ENCODE results near the gene CCL22. TPM values are rescaled to one million over a fixed set of nuclear protein-coding genes. Genes with fewer than 3 reads are reported as not detected.

The CCL22 gene, protein sequence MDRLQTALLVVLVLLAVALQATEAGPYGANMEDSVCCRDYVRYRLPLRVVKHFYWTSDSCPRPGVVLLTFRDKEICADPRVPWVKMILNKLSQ
- total RNA-seq: under 1 TPM in 1 of 2 experiments, not detected in 1; 0.26 TPM
- not detected for polyA plus RNA-seq

DNA sequence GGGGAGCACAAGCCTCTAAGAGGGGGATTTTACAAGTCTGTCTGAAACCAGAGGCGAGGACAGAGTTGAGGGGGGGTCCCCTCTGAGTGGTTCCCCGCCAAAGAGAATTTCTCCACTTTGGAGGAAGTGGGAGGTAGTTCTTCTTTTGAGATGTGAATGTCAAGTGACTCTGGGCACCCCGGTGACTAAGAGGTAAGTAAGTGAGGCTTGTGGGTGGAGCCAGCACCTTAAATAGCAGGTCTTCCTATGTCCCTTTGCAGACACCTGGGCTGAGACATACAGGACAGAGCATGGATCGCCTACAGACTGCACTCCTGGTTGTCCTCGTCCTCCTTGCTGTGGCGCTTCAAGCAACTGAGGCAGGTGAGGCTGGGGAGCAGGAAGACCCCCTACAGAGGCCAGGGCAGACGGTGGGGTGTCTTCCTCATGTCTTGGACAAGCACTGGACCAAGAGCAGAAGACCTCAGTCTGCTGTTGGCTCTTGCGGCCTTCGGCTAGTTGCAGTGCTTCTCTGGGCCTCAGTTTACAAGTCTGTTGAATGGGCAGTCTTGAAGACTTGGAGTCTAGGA, at the start of gene CCL22:
TSS of gene CCL22 (plus strand) at position 257 of the 569 bp plus-strand sequence. CDS start at position 291, 34 bp downstream.
- H3K9me3 Mint-ChIP-seq: no peaks in the 10 kb centered on the region
- no peaks in the 10 kb centered on the region for H3K4me1 ChIP-seq (ENCODE audit: insufficient read depth, low read length)
- no peaks in the 10 kb centered on the region for H3K36me3 ChIP-seq (ENCODE audit: insufficient read depth, low read length)
- H3K36me3 Mint-ChIP-seq: no peaks in the 10 kb centered on the region
- H3K4me3 Mint-ChIP-seq: no peak within 1 kb of the TSS
- no peak for DNase-seq
- POLR2A ChIA-PET (ENCODE audit: partially characterized antibody): no interaction called here
- H3K27me3 Mint-ChIP-seq: peaks cover under 1 to 2% of the 10 kb centered on the region in 2 donors
- H3K27ac ChIP-seq (ENCODE audit: low read depth, low read length): no peak within 1 kb of the TSS
- intact Hi-C loops (cut with micrococcal nuclease): no loop called here
- CTCF ChIA-PET (ENCODE audit: partially characterized antibody): no interaction called here
- no peak within 1 kb of the TSS for H3K4me3 ChIP-seq (ENCODE audit: low read length in 2 of 2)
- peak within 1 kb of the TSS in 3 of 7 donors; percentile 16 to 61 (median 39) for H3K27ac Mint-ChIP-seq
- H3K4me1 Mint-ChIP-seq: no peaks in the 10 kb centered on the region
- H3K9me3 ChIP-seq (ENCODE audit: control insufficient read depth in 1 of 2, low read length in 2 of 2): no peaks in the 10 kb centered on the region
- no peaks in the 10 kb centered on the region for H3K27me3 ChIP-seq (ENCODE audit: insufficient read depth, low read length)

DNA sequence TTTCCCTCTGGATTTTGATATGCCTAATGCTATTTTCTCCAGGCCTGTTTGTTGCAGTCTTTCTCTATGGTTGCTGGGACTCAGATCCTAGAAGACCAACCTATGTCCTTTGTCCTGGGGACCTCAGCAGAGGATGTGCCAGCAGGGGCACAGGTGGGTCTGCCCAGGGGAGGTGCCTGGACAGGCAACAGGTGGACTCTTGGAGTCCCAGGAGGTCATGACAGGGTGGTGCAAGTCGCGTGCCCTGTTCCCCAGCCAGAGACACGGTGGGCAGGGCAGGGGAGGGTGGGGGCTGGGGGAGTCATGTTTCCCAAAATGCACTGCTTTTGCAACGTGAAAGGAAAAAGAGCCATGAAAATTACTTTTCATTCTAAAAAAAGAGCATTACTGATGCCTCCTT, 47.8 kb upstream of the CCL22 start:
- CTCF ChIA-PET (ENCODE audit: partially characterized antibody): no interaction called here
- H3K27ac Mint-ChIP-seq: peak overlapping the region in 1 of 7 donors; percentile 48
- H3K4me3 ChIP-seq (ENCODE audit: low read length in 2 of 2): no peak overlapping the region
- H3K9me3 ChIP-seq (ENCODE audit: control insufficient read depth in 1 of 2, low read length in 2 of 2): no peaks in the 10 kb centered on the region
- H3K4me1 Mint-ChIP-seq: peaks cover 14 to 18% (median 16%) of the 10 kb centered on the region in 4 donors
- no peak overlapping the region for H3K27ac ChIP-seq (ENCODE audit: low read depth, low read length)
- DNase-seq: no peak
- peaks cover 6 to 8% of the 10 kb centered on the region in 2 donors for H3K27me3 Mint-ChIP-seq
- H3K4me1 ChIP-seq (ENCODE audit: insufficient read depth, low read length): peaks cover 10% of the 10 kb centered on the region
- no peaks in the 10 kb centered on the region for H3K9me3 Mint-ChIP-seq
- intact Hi-C loops (cut with micrococcal nuclease): no loop called here
- no peak overlapping the region for H3K4me3 Mint-ChIP-seq
- no peaks in the 10 kb centered on the region for H3K36me3 ChIP-seq (ENCODE audit: insufficient read depth, low read length)
- H3K36me3 Mint-ChIP-seq: no peaks in the 10 kb centered on the region
- H3K27me3 ChIP-seq (ENCODE audit: insufficient read depth, low read length): no peaks in the 10 kb centered on the region
- POLR2A ChIA-PET (ENCODE audit: partially characterized antibody): no interaction called here

DNA sequence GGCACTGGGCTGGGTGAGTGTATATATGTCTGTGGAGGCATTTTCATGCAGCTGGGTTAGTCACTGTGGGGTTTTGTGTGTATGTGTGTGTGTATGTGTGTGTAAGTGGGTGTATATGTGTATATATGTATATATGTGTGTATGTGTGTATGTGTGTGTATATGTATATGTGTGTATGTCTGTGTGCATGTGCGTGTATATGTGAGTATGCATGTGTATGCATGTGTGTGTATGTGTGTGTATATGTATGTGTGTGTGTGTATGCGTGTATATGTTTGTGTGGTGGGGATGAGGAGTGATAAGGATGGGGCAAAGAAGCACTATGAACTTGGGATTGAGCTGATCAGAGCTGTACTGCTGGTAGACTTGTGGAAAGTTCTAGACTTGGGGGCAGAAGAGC, 45.1 kb upstream of the CCL22 start:
- no peaks in the 10 kb centered on the region for H3K27me3 ChIP-seq (ENCODE audit: insufficient read depth, low read length)
- no peaks in the 10 kb centered on the region for H3K36me3 Mint-ChIP-seq
- intact Hi-C loops (cut with micrococcal nuclease): no loop called here
- H3K4me1 ChIP-seq (ENCODE audit: insufficient read depth, low read length): peaks cover 10% of the 10 kb centered on the region
- no peaks in the 10 kb centered on the region for H3K9me3 Mint-ChIP-seq
- no peaks in the 10 kb centered on the region for H3K9me3 ChIP-seq (ENCODE audit: control insufficient read depth in 1 of 2, low read length in 2 of 2)
- peak overlapping the region in 4 of 7 donors; percentile 23 to 68 (median 48) for H3K27ac Mint-ChIP-seq
- no peaks in the 10 kb centered on the region for H3K36me3 ChIP-seq (ENCODE audit: insufficient read depth, low read length)
- H3K4me3 Mint-ChIP-seq: peak overlapping the region in 1 of 8 donors; percentile 34
- H3K27ac ChIP-seq (ENCODE audit: low read depth, low read length): no peak overlapping the region
- CTCF ChIA-PET (ENCODE audit: partially characterized antibody): interaction anchor here (0.6 to 0.9 kb wide), 2 partner anchors 13 to 235 kb away, joined by 3 to 4 read pairs; no protein-coding TSS in a partner anchor
- no peak overlapping the region for H3K4me3 ChIP-seq (ENCODE audit: low read length in 2 of 2)
- POLR2A ChIA-PET (ENCODE audit: partially characterized antibody): no interaction called here
- H3K27me3 Mint-ChIP-seq: peaks cover 2% of the 10 kb centered on the region in 2 donors
- peaks cover 15 to 18% (median 16%) of the 10 kb centered on the region in 4 donors for H3K4me1 Mint-ChIP-seq
- DNase-seq: no peak

DNA sequence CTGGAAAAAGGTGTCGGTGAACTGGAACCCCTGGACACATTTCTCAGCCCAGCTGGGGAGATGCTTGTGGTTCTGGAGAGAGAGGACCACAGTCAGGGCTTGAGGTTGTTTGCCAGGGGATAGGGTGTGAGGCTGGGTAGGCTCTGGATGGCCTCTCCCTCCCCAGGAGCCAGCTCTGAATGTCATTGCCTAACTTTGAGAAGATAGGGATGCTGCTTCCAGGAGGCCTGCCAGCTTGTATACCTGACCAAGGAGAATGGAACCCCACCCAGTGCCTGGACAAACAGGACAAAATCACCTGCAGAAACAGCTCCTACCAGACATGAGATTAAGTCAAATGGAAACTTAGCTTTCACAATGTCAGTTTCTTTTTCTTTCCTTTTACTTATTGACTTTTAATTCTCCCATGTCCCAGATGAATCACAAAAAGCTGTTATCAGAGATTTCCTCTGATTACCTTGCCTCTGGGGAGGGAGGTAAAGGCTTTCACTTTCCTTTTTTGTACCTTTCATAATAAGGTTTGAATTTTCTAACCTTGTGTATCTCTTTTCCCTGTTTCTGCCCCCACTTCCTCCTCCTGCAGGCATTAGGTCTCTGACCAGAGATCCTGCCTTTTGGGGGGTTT, 44.3 kb upstream of the CCL22 start:
- H3K27ac ChIP-seq (ENCODE audit: low read depth, low read length): no peak overlapping the region
- no peaks in the 10 kb centered on the region for H3K36me3 Mint-ChIP-seq
- no peak overlapping the region for H3K4me3 ChIP-seq (ENCODE audit: low read length in 2 of 2)
- intact Hi-C loops (cut with micrococcal nuclease): no loop called here
- peak overlapping the region in 4 of 8 donors; percentile 25 to 77 (median 36) for H3K4me3 Mint-ChIP-seq
- POLR2A ChIA-PET (ENCODE audit: partially characterized antibody): no interaction called here
- H3K27me3 ChIP-seq (ENCODE audit: insufficient read depth, low read length): no peaks in the 10 kb centered on the region
- peaks cover 10% of the 10 kb centered on the region for H3K4me1 ChIP-seq (ENCODE audit: insufficient read depth, low read length)
- H3K9me3 ChIP-seq (ENCODE audit: control insufficient read depth in 1 of 2, low read length in 2 of 2): no peaks in the 10 kb centered on the region
- no peaks in the 10 kb centered on the region for H3K36me3 ChIP-seq (ENCODE audit: insufficient read depth, low read length)
- H3K9me3 Mint-ChIP-seq: no peaks in the 10 kb centered on the region
- H3K4me1 Mint-ChIP-seq: peaks cover 15 to 18% (median 16%) of the 10 kb centered on the region in 4 donors
- H3K27ac Mint-ChIP-seq: peak overlapping the region; percentile 36 to 92 (median 84)
- no peak for DNase-seq
- CTCF ChIA-PET (ENCODE audit: partially characterized antibody): interaction anchor here (0.6 to 0.9 kb wide), 4 partner anchors 14 to 236 kb away, joined by 3 to 4 read pairs (median 4); no protein-coding TSS in a partner anchor
- H3K27me3 Mint-ChIP-seq: peaks cover 2% of the 10 kb centered on the region in 2 donors

DNA sequence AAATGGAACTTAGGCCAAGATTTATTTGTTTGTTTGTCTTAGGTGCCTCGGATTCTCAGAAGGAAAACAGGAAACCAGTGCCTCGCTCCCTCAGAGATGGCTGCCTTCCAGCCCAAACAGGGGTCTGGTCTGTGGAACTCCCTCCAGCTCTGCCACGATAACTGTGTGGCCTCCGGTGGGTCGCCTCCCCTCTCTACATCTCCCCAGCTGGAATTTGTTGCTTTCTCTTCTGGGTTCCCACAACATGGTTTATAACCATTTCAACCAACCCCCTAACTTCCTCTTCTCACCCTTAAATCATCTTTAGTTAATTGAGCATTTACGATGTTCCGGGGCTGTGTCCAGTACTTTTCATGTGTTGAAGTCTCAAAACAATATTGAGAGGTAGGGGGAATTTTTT, 43.2 kb upstream of the CCL22 start:
- Histone ChIP-seq H3K9me3 (ENCODE audit: control insufficient read depth in 1 of 2, low read length in 2 of 2) (no peaks in the 10 kb centered on the region), H3K4me3 (ENCODE audit: low read length in 2 of 2) (no peak overlapping the region), H3K36me3 (ENCODE audit: insufficient read depth, low read length) (no peaks in the 10 kb centered on the region), H3K27me3 (ENCODE audit: insufficient read depth, low read length) (no peaks in the 10 kb centered on the region), H3K4me1 (ENCODE audit: insufficient read depth, low read length) (peaks cover 10% of the 10 kb centered on the region), H3K27ac (ENCODE audit: low read depth, low read length) (no peak overlapping the region)
- Mint-ChIP-seq H3K4me3 (no peak overlapping the region), H3K36me3 (no peaks in the 10 kb centered on the region), H3K27ac (no peak overlapping the region), H3K27me3 (peaks cover 0 to 2% of the 10 kb centered on the region in 2 donors), H3K4me1 (peaks cover 12 to 18% (median 16%) of the 10 kb centered on the region in 4 donors), H3K9me3 (no peaks in the 10 kb centered on the region)
- ChIA-PET POLR2A (ENCODE audit: partially characterized antibody) (no interaction called here), CTCF (ENCODE audit: partially characterized antibody) (interaction anchor here (1.1 kb wide), 1 partner anchor 101 kb away, joined by 4 read pairs; no protein-coding TSS in a partner anchor)
- intact Hi-C loops (cut with micrococcal nuclease): no loop called here
- DNase-seq: no peak

DNA sequence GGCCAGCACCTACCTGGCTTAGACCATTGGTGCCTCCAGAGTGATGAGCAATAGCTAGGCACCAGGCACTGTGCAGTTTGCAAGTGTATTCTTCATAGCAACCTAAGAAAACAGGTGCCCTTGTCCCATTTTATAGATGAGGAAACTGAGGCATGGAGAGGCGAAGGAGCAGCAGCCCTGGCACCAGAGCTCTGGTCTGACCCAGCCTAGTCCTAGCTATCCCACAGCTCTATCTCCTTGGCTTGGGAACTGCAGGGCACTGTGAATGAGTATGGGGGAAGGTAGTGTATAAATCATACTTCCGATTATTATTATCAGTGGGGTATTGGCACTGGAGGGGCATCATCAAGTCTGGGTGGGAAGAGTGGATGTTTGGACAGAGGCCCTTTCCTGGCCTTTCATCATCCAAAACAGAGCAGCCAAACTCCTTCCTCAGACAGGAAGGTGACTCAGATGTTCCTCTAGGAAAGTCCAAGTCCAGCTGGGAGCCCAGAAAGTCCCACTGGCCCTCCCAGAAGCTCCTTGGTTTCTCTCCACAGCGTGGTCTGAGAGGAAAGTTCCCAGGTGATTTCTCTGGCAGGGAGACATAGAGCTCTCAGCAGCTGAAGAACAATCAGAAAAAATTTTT, 42.1 kb upstream of the CCL22 start:
- POLR2A ChIA-PET (ENCODE audit: partially characterized antibody): no interaction called here
- Histone ChIP-seq H3K27ac (ENCODE audit: low read depth, low read length) (no peak overlapping the region), H3K4me3 (ENCODE audit: low read length in 2 of 2) (no peak overlapping the region), H3K36me3 (ENCODE audit: insufficient read depth, low read length) (no peaks in the 10 kb centered on the region), H3K9me3 (ENCODE audit: control insufficient read depth in 1 of 2, low read length in 2 of 2) (no peaks in the 10 kb centered on the region), H3K4me1 (ENCODE audit: insufficient read depth, low read length) (peaks cover 10% of the 10 kb centered on the region), H3K27me3 (ENCODE audit: insufficient read depth, low read length) (no peaks in the 10 kb centered on the region)
- Mint-ChIP-seq H3K27ac (no peak overlapping the region), H3K27me3 (peaks cover 0 to 2% of the 10 kb centered on the region in 2 donors), H3K36me3 (no peaks in the 10 kb centered on the region), H3K4me3 (no peak overlapping the region), H3K4me1 (peaks cover 12 to 18% (median 16%) of the 10 kb centered on the region in 4 donors), H3K9me3 (no peaks in the 10 kb centered on the region)
- intact Hi-C loops (cut with micrococcal nuclease): no loop called here
- CTCF ChIA-PET (ENCODE audit: partially characterized antibody): interaction anchor here (0.5 to 1.1 kb wide), 3 partner anchors 22 to 100 kb away, joined by 3 to 4 read pairs (median 3); partner anchors contain the start of gene ARL2BP
- DNase-seq: no peak

All from CD4-positive, alpha-beta memory T cell (primary cell).